CD4-positive, alpha-beta memory T cell (primary cell): ENCODE results near the gene EPB41. TPM values are rescaled to one million over a fixed set of nuclear protein-coding genes. Genes with fewer than 3 reads are reported as not detected.

ENCODE experiments used
- CTCF ChIA-PET: fragments of 350-600 bp; sonication (Branson Sonifier 250); formaldehyde crosslinking; loops from one replicate; lab custom pipeline; 2021; ENCODE audit warnings: inconsistent platforms; ENCODE audit not compliant: partially characterized antibody; lab: Charles Lee
- POLR2A ChIA-PET: fragments of 350-600 bp; sonication (Branson Sonifier 250); formaldehyde crosslinking; loops from one replicate; lab custom pipeline; 2021; ENCODE audit not compliant: partially characterized antibody; lab: Charles Lee
- DNase-seq, 5 donors: peaks; one replicate each; pipeline versions ENCODE4 v3.0.0 to v3.0.0-alpha.2; 2020 to 2022; ENCODE audit warnings: mixed read lengths in 1 of 5
- H3K27ac ChIP-seq: one replicate; pipeline ENCODE4 v1.7.0; 2013; ENCODE audit warnings: low read depth, low read length
- H3K27me3 ChIP-seq: 2 replicates; pipeline ENCODE4 v1.7.0; 2013; ENCODE audit warnings: mild to moderate bottlenecking, low read length, moderate library complexity; ENCODE audit not compliant: insufficient read depth
- H3K36me3 ChIP-seq: 2 replicates; pipeline ENCODE4 v1.7.0; 2013; ENCODE audit warnings: mild to moderate bottlenecking, low read length, moderate library complexity; ENCODE audit not compliant: insufficient read depth
- H3K4me1 ChIP-seq: 2 replicates; pipeline ENCODE4 v1.7.0; 2013; ENCODE audit warnings: mild to moderate bottlenecking, low read length, moderate library complexity; ENCODE audit not compliant: insufficient read depth
- H3K4me3 ChIP-seq, 2 donors: one replicate each; pipeline ENCODE4 v1.7.0; 2013; ENCODE audit warnings: low read length in 2 of 2, mild to moderate bottlenecking in 1 of 2
- H3K9me3 ChIP-seq, 2 donors: one replicate each; pipeline ENCODE4 v1.7.0; 2013; ENCODE audit warnings: low read length in 2 of 2, control low read depth in 1 of 2; ENCODE audit not compliant: control insufficient read depth in 1 of 2
- H3K27ac Mint-ChIP-seq, 7 donors: one replicate each; pipeline ENCODE4 v1.8.0; 2020 to 2021; ENCODE audit warnings: mixed read lengths in 7 of 7, mild to moderate bottlenecking in 6 of 7, inconsistent platforms in 3 of 7, moderate library complexity in 3 of 7
- H3K27me3 Mint-ChIP-seq, 2 donors: one replicate each; pipeline ENCODE4 v1.8.0; 2020 to 2021; ENCODE audit warnings: mixed read lengths in 2 of 2
- H3K36me3 Mint-ChIP-seq, 2 donors: one replicate each; pipeline ENCODE4 v1.8.0; 2020 to 2021; ENCODE audit warnings: mixed read lengths in 2 of 2, inconsistent platforms in 1 of 2, mild to moderate bottlenecking in 1 of 2
- H3K4me1 Mint-ChIP-seq, 4 donors: one replicate each; pipeline ENCODE4 v1.8.0; 2020 to 2021; ENCODE audit warnings: mixed read lengths in 4 of 4, mild to moderate bottlenecking in 1 of 4
- H3K4me3 Mint-ChIP-seq, 8 donors: one replicate each; pipeline ENCODE4 v1.8.0; 2020 to 2021; ENCODE audit warnings: mixed read lengths in 8 of 8, mild to moderate bottlenecking in 7 of 8, moderate library complexity in 6 of 8, inconsistent platforms in 3 of 8
- H3K9me3 Mint-ChIP-seq, 8 donors: one replicate each; pipeline ENCODE4 v1.8.0; 2020 to 2021; ENCODE audit warnings: mixed read lengths in 8 of 8, mild to moderate bottlenecking in 5 of 8, inconsistent platforms in 3 of 8, moderate library complexity in 1 of 8
- intact Hi-C: fragments of 100-400 bp; cut with micrococcal nuclease; formaldehyde crosslinking; loops from one replicate; pipeline ENCODE4 v1.15.1; 2023
- polyA plus RNA-seq, 2 donors: library from polyadenylated mRNA; unstranded; fragments of 300-500 nt; fragmentation: Illumina TruSeq; gene quantifications; one replicate each; pipeline ENCODE4 v1.2.3, GENCODE V29; 2021
- total RNA-seq, 2 experiments: library from RNA; stranded (reverse); gene quantifications; one replicate each; pipeline ENCODE4 v1.2.3, GENCODE V29; 2021

The EPB41 gene
- total and polyA plus RNA-seq, 4 experiments from 2014 or later: 56.1 to 321 (median 213) TPM

DNA sequence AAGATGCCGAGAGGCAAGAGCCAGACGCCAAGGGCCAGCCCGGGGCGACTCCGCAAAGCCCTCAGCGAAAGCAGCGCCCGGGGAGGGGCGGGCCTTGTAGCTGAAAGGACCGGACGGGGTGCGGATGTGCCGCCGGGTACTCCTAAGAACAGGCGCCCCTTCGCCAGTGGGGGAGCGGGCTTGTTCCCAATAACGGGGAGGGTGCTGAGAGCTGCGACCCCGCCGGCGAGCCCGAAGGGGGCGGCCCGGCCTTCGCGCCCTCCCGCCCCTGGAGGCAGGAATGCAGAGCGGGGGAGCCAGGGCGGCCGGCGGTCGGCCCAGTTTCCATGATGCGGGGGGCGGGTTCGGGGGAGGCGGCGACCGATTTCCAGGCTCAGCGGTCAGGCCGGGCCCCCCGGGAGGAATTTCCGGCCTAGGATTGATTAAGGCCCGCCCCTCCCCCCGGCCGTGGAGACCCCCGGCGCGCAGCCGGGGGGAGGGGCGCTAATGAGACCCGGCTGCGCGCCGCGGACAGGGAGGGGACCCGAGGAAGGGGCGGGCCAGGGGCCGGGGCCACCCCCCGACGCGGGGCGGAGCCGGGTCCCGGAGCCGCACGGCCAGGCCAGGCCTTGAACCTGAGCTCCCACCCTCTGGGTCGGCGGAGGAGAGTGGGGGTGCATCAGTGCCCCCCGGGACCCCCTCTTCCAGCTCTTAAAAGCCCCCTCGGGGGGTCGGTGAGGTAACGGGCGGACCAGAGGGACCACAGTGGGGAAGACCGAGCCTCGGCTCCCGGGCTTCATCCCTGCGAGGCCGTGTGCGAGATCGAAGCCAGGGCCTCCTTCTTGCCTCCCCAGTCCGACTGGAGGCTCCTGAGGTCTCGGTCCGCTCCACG is 210.2 kb downstream of the EPB41 start:
- H3K36me3 Mint-ChIP-seq: peaks cover 2 to 8% of the 10 kb centered on the region in 2 donors
- H3K9me3 Mint-ChIP-seq: peaks cover 0 to 4% (median 0%) of the 10 kb centered on the region in 8 donors
- Histone ChIP-seq H3K27ac (peak overlapping the region; percentile 0), H3K4me1 (peaks cover 25% of the 10 kb centered on the region), H3K9me3 (no peaks in the 10 kb centered on the region), H3K36me3 (no peaks in the 10 kb centered on the region), H3K27me3 (no peaks in the 10 kb centered on the region), H3K4me3 (peak overlapping the region; percentile 52 to 55)
- ChIA-PET CTCF (interaction anchor here (1.2 to 1.7 kb wide), 2 partner anchors 11 to 243 kb away, joined by 4 to 8 read pairs; no protein-coding TSS in a partner anchor), POLR2A (interaction anchor here (0.6 to 1.3 kb wide), 5 partner anchors 10 to 543 kb away, joined by 3 to 8 read pairs (median 4); partner anchors contain the start of gene SRSF4)
- peaks cover 5 to 19% of the 10 kb centered on the region in 2 donors for H3K27me3 Mint-ChIP-seq
- H3K4me3 Mint-ChIP-seq: peak overlapping the region; percentile 60 to 80 (median 74)
- no peak overlapping the region for H3K27ac Mint-ChIP-seq
- intact Hi-C loops: loop anchor here (10.0 kb wide), 1 partner anchor 60 kb away; the partner anchor contains the start of gene SRSF4
- peak; percentile 45 to 64 (median 52) for DNase-seq
- peaks cover 3 to 21% (median 10%) of the 10 kb centered on the region in 4 donors for H3K4me1 Mint-ChIP-seq

DNA sequence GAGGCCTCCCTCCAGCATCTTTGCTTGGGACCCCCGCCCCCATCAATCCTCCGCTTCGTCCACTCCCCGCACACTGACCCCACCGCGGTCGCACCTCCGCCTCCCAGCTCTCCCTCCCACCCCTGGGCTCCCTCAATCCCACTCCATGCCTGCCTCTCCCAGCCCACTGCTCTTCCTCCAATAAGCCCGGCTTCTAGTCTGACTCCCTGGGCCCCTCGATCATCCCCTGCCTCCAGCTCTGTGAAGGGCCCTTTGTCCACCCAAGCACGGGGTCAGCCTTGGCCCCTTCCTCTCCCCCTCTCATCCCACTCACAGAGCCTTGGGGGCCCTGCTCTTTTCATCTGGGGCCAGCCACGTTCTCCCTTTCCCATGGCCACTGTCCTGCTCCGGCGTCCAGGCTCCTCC is 210.9 kb downstream of the EPB41 start:
- no peak for DNase-seq
- Histone ChIP-seq H3K4me1 (peaks cover 25% of the 10 kb centered on the region), H3K9me3 (no peaks in the 10 kb centered on the region), H3K27me3 (no peaks in the 10 kb centered on the region), H3K36me3 (no peaks in the 10 kb centered on the region), H3K27ac (no peak overlapping the region), H3K4me3 (no peak overlapping the region)
- Mint-ChIP-seq H3K9me3 (peaks cover 0 to 4% (median 0%) of the 10 kb centered on the region in 8 donors), H3K27ac (peak overlapping the region in 1 of 7 donors; percentile 80), H3K36me3 (peaks cover 0 to 2% of the 10 kb centered on the region in 2 donors), H3K4me3 (peak overlapping the region; percentile 76 to 94 (median 80)), H3K4me1 (peaks cover 2 to 16% (median 10%) of the 10 kb centered on the region in 4 donors), H3K27me3 (peaks cover 5 to 16% of the 10 kb centered on the region in 2 donors)
- ChIA-PET CTCF (interaction anchor here (1.7 kb wide), 1 partner anchor 12 kb away, joined by 8 read pairs; no protein-coding TSS in a partner anchor), POLR2A (interaction anchor here (0.9 kb wide), 1 partner anchor 620 kb away, joined by 3 read pairs; no protein-coding TSS in a partner anchor)
- intact Hi-C loops: loop anchor here (10.0 kb wide), 1 partner anchor 60 kb away; the partner anchor contains the start of gene SRSF4

DNA sequence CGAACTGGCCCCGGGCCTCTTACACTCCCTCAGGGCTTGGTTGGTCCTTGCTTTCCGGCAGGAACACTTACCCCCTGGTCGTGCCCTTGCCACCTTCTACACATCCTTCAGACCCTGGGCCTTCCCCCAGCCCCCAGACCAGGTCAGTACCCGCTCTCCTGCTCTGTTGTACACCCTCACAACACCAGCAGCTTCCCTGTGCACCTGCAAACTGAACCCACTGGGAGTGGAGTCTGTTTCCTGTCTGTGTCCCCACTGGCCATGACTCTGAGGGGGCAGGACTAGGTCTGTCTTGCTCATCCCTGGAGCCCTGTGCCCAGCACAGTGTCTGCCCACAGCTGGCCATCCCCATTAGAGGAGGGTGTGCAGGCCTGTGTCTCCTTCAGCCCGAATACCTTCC is 211.4 kb downstream of the EPB41 start:
- H3K36me3 ChIP-seq: no peaks in the 10 kb centered on the region
- ChIA-PET POLR2A (interaction anchor here (0.9 kb wide), 1 partner anchor 620 kb away, joined by 3 read pairs; no protein-coding TSS in a partner anchor), CTCF (interaction anchor here (1.1 kb wide), 1 partner anchor 76 kb away, joined by 5 read pairs; no protein-coding TSS in a partner anchor)
- Mint-ChIP-seq H3K27ac (peak overlapping the region in 1 of 7 donors; percentile 80), H3K36me3 (peaks cover 0 to 2% of the 10 kb centered on the region in 2 donors), H3K4me1 (peaks cover 2 to 15% (median 8%) of the 10 kb centered on the region in 4 donors), H3K27me3 (peaks cover 5 to 15% of the 10 kb centered on the region in 2 donors), H3K9me3 (peaks cover 0 to 4% (median 0%) of the 10 kb centered on the region in 8 donors), H3K4me3 (peak overlapping the region; percentile 76 to 94 (median 80))
- H3K4me3 ChIP-seq: no peak overlapping the region
- H3K27me3 ChIP-seq: no peaks in the 10 kb centered on the region
- intact Hi-C loops: loop anchor here (10.0 kb wide), 1 partner anchor 59 kb away; the partner anchor contains the start of gene SRSF4
- H3K9me3 ChIP-seq: no peaks in the 10 kb centered on the region
- no peak overlapping the region for H3K27ac ChIP-seq
- DNase-seq: no peak
- H3K4me1 ChIP-seq: peaks cover 24% of the 10 kb centered on the region

DNA sequence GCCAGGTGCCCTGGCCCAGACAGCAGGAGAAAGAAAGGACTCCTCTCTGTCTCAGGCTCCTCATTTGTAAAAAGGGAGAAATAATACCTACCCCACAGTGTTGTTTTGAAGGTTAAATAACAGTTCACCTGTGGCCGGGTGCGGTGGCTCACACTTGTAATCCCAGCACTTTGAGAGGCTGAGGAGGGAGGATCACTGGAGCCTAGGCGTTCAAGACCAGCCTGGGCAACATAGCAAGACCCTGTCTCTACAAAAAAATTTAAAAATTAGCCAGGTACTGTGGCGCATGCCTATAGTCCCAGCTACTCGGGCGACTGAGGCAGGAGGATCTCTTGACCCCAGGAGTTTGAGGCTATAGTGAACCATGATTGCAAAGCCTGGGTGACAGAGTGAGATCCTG is 211.8 kb downstream of the EPB41 start:
- DNase-seq: no peak
- no peaks in the 10 kb centered on the region for H3K36me3 ChIP-seq
- no peaks in the 10 kb centered on the region for H3K9me3 ChIP-seq
- H3K4me3 ChIP-seq: no peak overlapping the region
- no peak overlapping the region for H3K27ac ChIP-seq
- Mint-ChIP-seq H3K4me3 (peak overlapping the region in 7 of 8 donors; percentile 79 to 94 (median 81)), H3K27me3 (peaks cover 5 to 15% of the 10 kb centered on the region in 2 donors), H3K36me3 (peaks cover 0 to 2% of the 10 kb centered on the region in 2 donors), H3K4me1 (peaks cover 2 to 15% (median 7%) of the 10 kb centered on the region in 4 donors), H3K9me3 (peaks cover 0 to 4% (median 0%) of the 10 kb centered on the region in 8 donors), H3K27ac (peak overlapping the region in 1 of 7 donors; percentile 80)
- ChIA-PET CTCF (interaction anchor here (1.1 kb wide), 1 partner anchor 76 kb away, joined by 5 read pairs; no protein-coding TSS in a partner anchor), POLR2A (interaction anchor here (0.9 kb wide), 1 partner anchor 621 kb away, joined by 3 read pairs; no protein-coding TSS in a partner anchor)
- no peaks in the 10 kb centered on the region for H3K27me3 ChIP-seq
- intact Hi-C loops: loop anchor here (10.0 kb wide), 1 partner anchor 59 kb away; the partner anchor contains the start of gene SRSF4
- H3K4me1 ChIP-seq: peaks cover 20% of the 10 kb centered on the region

DNA sequence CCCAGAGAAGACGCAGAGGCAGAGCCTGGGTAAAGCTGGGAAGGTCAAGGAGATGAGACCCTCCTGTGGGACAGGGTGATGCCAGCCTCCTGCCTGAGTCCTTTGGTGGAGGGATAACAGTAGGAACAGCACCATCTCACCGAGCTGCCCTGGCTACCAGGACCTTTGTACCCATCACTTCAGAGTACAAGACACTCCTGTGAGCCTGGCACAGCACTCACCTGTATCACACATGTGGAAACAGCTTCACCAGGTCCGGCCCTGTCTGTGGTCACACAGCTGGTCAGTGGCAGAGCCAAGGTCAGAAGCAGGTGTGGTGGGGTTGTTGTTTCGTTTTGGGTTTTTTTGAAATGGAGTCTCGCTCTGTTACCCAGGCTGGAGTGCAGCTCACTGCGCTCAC is 214.4 kb downstream of the EPB41 start:
- CTCF ChIA-PET: interaction anchor here (0.6 to 1.0 kb wide), 3 partner anchors 11 to 73 kb away, joined by 3 read pairs; no protein-coding TSS in a partner anchor
- H3K27ac Mint-ChIP-seq: no peak overlapping the region

DNA sequence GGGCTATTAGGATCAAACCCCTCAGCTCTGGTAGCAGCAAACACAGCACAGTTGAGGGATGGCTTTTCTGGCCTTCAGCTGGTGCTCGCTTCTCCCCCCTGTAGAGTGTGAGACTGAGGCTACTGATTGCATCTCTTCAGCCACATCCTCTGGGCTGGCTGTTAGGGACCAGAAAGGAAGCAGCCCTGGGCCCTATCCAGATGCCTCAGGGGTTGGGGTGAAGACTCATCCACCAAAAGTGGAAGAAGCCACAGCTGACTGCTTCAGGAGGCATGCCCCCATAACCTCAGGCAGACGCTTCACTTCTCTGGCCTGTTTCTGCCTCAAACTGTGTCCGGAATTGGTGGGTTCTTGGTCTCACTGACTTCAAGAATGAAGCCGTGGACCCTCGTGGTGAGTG is 215.5 kb downstream of the EPB41 start:
- H3K4me1 ChIP-seq: no peaks in the 10 kb centered on the region
- H3K9me3 Mint-ChIP-seq: peaks cover 0 to 4% (median 0%) of the 10 kb centered on the region in 8 donors
- H3K4me3 ChIP-seq: no peak overlapping the region
- H3K27me3 ChIP-seq: no peaks in the 10 kb centered on the region
- peaks cover 3 to 9% (median 5%) of the 10 kb centered on the region in 4 donors for H3K4me1 Mint-ChIP-seq
- H3K27me3 Mint-ChIP-seq: peaks cover 4 to 21% of the 10 kb centered on the region in 2 donors
- H3K36me3 ChIP-seq: no peaks in the 10 kb centered on the region
- H3K36me3 Mint-ChIP-seq: peaks cover 0 to 2% of the 10 kb centered on the region in 2 donors
- H3K4me3 Mint-ChIP-seq: no peak overlapping the region
- H3K27ac Mint-ChIP-seq: peak overlapping the region in 1 of 7 donors; percentile 46
- DNase-seq: no peak
- H3K27ac ChIP-seq: no peak overlapping the region
- ChIA-PET POLR2A (no interaction called here), CTCF (no interaction called here)
- H3K9me3 ChIP-seq: no peaks in the 10 kb centered on the region
- intact Hi-C loops: loop anchor here (10.0 kb wide), 1 partner anchor 55 kb away; the partner anchor contains the start of gene SRSF4

More for the DNA sequence above, 214.4 kb downstream of the EPB41 start:
- no peak overlapping the region for H3K4me3 ChIP-seq
- no peaks in the 10 kb centered on the region for H3K27me3 ChIP-seq
- POLR2A ChIA-PET: no interaction called here
- H3K9me3 ChIP-seq: no peaks in the 10 kb centered on the region
- Mint-ChIP-seq H3K4me1 (peaks cover 2 to 9% (median 4%) of the 10 kb centered on the region in 4 donors), H3K27me3 (peaks cover 4 to 18% of the 10 kb centered on the region in 2 donors), H3K4me3 (no peak overlapping the region), H3K36me3 (peaks cover 0 to 2% of the 10 kb centered on the region in 2 donors), H3K9me3 (peaks cover 0 to 4% (median 0%) of the 10 kb centered on the region in 8 donors)
- H3K27ac ChIP-seq: no peak overlapping the region
- no peaks in the 10 kb centered on the region for H3K4me1 ChIP-seq
- DNase-seq: no peak
- H3K36me3 ChIP-seq: no peaks in the 10 kb centered on the region
- intact Hi-C loops: loop anchor here (10.0 kb wide), 1 partner anchor 56 kb away; the partner anchor contains the start of gene SRSF4
